Measurements from ENCODE around the gene ATP13A4.

Gene ATP13A4

DNA sequence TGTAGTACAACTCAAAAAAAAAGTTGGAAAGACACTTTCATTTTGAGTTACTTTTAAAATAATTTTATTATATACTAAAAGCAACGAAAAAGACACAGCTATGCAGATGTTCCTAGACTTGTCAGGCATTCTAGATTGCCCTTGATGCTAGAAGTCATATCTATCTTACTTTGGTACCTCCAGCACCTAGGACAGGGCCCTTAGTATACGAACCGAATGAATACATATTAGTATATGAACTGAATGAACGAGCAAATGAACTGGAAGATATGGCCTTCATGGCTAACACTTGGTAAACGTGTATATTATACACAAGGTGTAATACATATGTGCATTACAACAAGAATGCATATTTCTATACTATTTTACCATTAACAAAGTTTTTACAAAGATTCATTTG lies 200.3 kb downstream of the ATP13A4 start:
- no peaks in the 10 kb centered on the region for H3K9me3 Mint-ChIP-seq
- H3K4me1 Mint-ChIP-seq, result no peaks in the 10 kb centered on the region
- DNase-seq (ENCODE audit: low spot score in 2 of 2) (no peak), ATAC-seq (replicated peaks; ENCODE audit: extremely low read depth, poor library complexity, severe bottlenecking) (no peak)
- no peak overlapping the region for H3K4me3 Mint-ChIP-seq
- H3K36me3 Mint-ChIP-seq (ENCODE audit: insufficient read depth), result peaks cover under 1% of the 10 kb centered on the region
- no peak overlapping the region for H3K27ac Mint-ChIP-seq (ENCODE audit: low read depth)
- H3K27me3 Mint-ChIP-seq, result peaks cover 2% of the 10 kb centered on the region
